HCT116 (cell line): ENCODE results near the gene LCMT1. TPM values are rescaled to one million over a fixed set of nuclear protein-coding genes. Genes with fewer than 3 reads are reported as not detected.

ENCODE experiments used
- ATAC-seq: fragments of 200-7000 bp; cut with Tn5 transposase; 2 replicates; pipeline ENCODE4 v1.9.1; 2020; ENCODE audit warnings: mild to moderate bottlenecking, moderate library complexity
- BruUV-seq: library from RNA; stranded (reverse); fragments of 400-500 nt; replicated peaks from 2 replicates; lab custom pipeline; 2021; lab: Mats Ljungman, UMichigan
- CTCF ChIA-PET: fragments of 300-600 bp; sonication (Branson Sonifier 250); formaldehyde crosslinking; loops from one replicate; lab custom pipeline; 2021; ENCODE audit warnings: antibody characterized with exemption; lab: Charles Lee
- POLR2A ChIA-PET: fragments of 300-600, 350-600 bp; sonication (Branson Sonifier 250); formaldehyde crosslinking; loops from one replicate; lab custom pipeline; 2021; ENCODE audit warnings: antibody characterized with exemption; lab: Charles Lee
- RAD21 ChIA-PET, 2 experiments: fragments of 300-600 bp; sonication (Branson Sonifier 250); formaldehyde crosslinking; loops; one replicate each; lab custom pipeline; 2023; ENCODE audit warnings: low total read pairs in 2 of 2; ENCODE audit not compliant: uncharacterized antibody in 2 of 2, unreplicated experiment in 2 of 2, low non-redundant PET in 1 of 2; lab: Charles Lee
- DNase-seq: peaks from one replicate; pipeline ENCODE4 v3.0.0-alpha.2; 2010; ENCODE audit warnings: low read depth, low spot score
- H2AFZ ChIP-seq: fragments of 200-600 bp; shearing (Covaris generic), sonication (generic); 2 replicates; pipeline ENCODE4 v1.6.1; 2017; ENCODE audit warnings: low read depth, mixed run types, mixed read lengths, antibody characterized with exemption, low read length; ENCODE audit not compliant: poor library complexity, severe bottlenecking
- H3K27ac ChIP-seq: 2 replicates; pipeline ENCODE4 v1.5.1; 2012; ENCODE audit warnings: low read depth, low read length
- H3K27me3 ChIP-seq: fragments of 200-600 bp; sonication (generic); 2 replicates; pipeline ENCODE4 v1.6.1; 2016; ENCODE audit warnings: mixed run types, low read length, mixed read lengths; ENCODE audit not compliant: insufficient read depth
- H3K36me3 ChIP-seq, 2 experiments: fragments of 200-500 bp in 1 of 2; fragments of 200-600 bp in 1 of 2; sonication (Bioruptor generic) in 1 of 2; sonication (generic) in 1 of 2; 2 replicates each; pipeline versions ENCODE4 v1.5.1 to v1.6.1; 2014 to 2016; ENCODE audit warnings: low read length in 2 of 2, inconsistent platforms in 1 of 2, mixed read lengths in 1 of 2, mixed run types in 1 of 2; ENCODE audit not compliant: insufficient read depth in 2 of 2, control insufficient read depth in 1 of 2
- H3K4me1 ChIP-seq, 2 experiments: fragments of 200-600 bp in 1 of 2; sonication (generic) in 1 of 2; 2 replicates each; pipeline versions ENCODE4 v1.5.1 to v1.6.1; 2012 to 2017; ENCODE audit warnings: low read length in 2 of 2, inconsistent platforms in 1 of 2, mild to moderate bottlenecking in 1 of 2, mixed read lengths in 1 of 2, mixed run types in 1 of 2, moderate library complexity in 1 of 2; ENCODE audit not compliant: insufficient read depth in 2 of 2, control insufficient read depth in 1 of 2
- H3K4me2 ChIP-seq: fragments of 200-600 bp; sonication (generic); 2 replicates; pipeline ENCODE4 v1.6.1; 2017; ENCODE audit warnings: mixed run types, low read length, mixed read lengths
- H3K4me3 ChIP-seq, 2 experiments: fragments of 200-600 bp in 1 of 2; sonication (generic) in 1 of 2; replicated peaks in 1 of 2; 2 replicates each; pipeline ENCODE4 v1.5.1; 2011 to 2016; ENCODE audit warnings: low read length in 2 of 2, control low read depth in 1 of 2, low read depth in 1 of 2, mild to moderate bottlenecking in 1 of 2, mixed read lengths in 1 of 2, mixed run types in 1 of 2
- H3K79me2 ChIP-seq: fragments of 200-600 bp; sonication (generic); 2 replicates; pipeline ENCODE4 v1.6.1; 2017; ENCODE audit warnings: mild to moderate bottlenecking, mixed run types, low read length, moderate library complexity, mixed read lengths; ENCODE audit not compliant: insufficient read depth
- H3K9ac ChIP-seq: fragments of 200-600 bp; sonication (generic); 2 replicates; pipeline ENCODE4 v1.6.1; 2016; ENCODE audit warnings: low read length, mixed read lengths
- H3K9me2 ChIP-seq: fragments of 200-600 bp; sonication (generic), shearing (Covaris generic); 2 replicates; pipeline ENCODE4 v1.6.1; 2017; ENCODE audit warnings: mixed run types, mild to moderate bottlenecking, moderate library complexity; ENCODE audit not compliant: insufficient read depth
- H3K9me3 ChIP-seq, 2 experiments: fragments of 200-500 bp in 1 of 2; fragments of 200-600 bp in 1 of 2; sonication (Bioruptor generic) in 1 of 2; sonication (generic) in 1 of 2; 2 replicates each; pipeline ENCODE4 v1.6.1; 2014 to 2017; ENCODE audit warnings: low read length in 2 of 2, mixed read lengths in 2 of 2, inconsistent platforms in 1 of 2, low read depth in 1 of 2, mild to moderate bottlenecking in 1 of 2, mixed run types in 1 of 2, moderate library complexity in 1 of 2; ENCODE audit not compliant: control insufficient read depth in 1 of 2, insufficient read depth in 1 of 2
- H4K20me1 ChIP-seq: fragments of 200-600 bp; sonication (generic), shearing (Covaris generic); 2 replicates; pipeline ENCODE4 v1.6.1; 2017; ENCODE audit warnings: mixed run types, mild to moderate bottlenecking, moderate library complexity; ENCODE audit not compliant: insufficient read depth
- CBX3 ChIP-seq: IDR thresholded peaks from 2 replicates; pipeline ENCODE4 v1.6.1; 2012; ENCODE audit warnings: low read depth
- CEBPB ChIP-seq: IDR thresholded peaks from 2 replicates; pipeline ENCODE4 v1.6.1; 2012; ENCODE audit warnings: low read depth
- EGR1 ChIP-seq: IDR thresholded peaks from 2 replicates; pipeline ENCODE4 v1.6.1; 2012; ENCODE audit warnings: low read depth
- POLR2A ChIP-seq: IDR thresholded peaks from 2 replicates; pipeline ENCODE4 v1.7.0; 2011; ENCODE audit warnings: borderline replicate concordance; ENCODE audit not compliant: insufficient read depth, insufficient read length; ENCODE audit errors: extremely low read depth
- REST ChIP-seq: IDR thresholded peaks from 2 replicates; pipeline ENCODE4 v1.6.1; 2012; ENCODE audit warnings: low read depth
- SIN3A ChIP-seq: IDR thresholded peaks from 2 replicates; pipeline ENCODE4 v1.6.1; 2012; ENCODE audit warnings: low read depth
- SP1 ChIP-seq: IDR thresholded peaks from 2 replicates; pipeline ENCODE4 v1.6.1; 2012; ENCODE audit warnings: low read depth
- SRF ChIP-seq: IDR thresholded peaks from 2 replicates; pipeline ENCODE4 v1.6.1; 2012; ENCODE audit warnings: low read depth
- ZFX ChIP-seq: fragments of 450-650 bp; IDR thresholded peaks from 2 replicates; pipeline ENCODE4 v1.6.1; 2017
- intact Hi-C: fragments of 100-400 bp; cut with micrococcal nuclease; formaldehyde crosslinking; loops from 2 replicates; pipeline ENCODE4 v1.10.0; 2022
- total RNA-seq: library from RNA; stranded (reverse); gene quantifications from one replicate; pipeline ENCODE4 v1.2.1, GENCODE V29; 2021; ENCODE audit not compliant: unreplicated experiment

LCMT1 gene
- total RNA-seq, 1 experiment from 2014 or later: 52.4 TPM

GRCh38 chr16:25177512-25177830 lies 65.9 kb downstream of the LCMT1 start:
- no peak overlapping the region for H3K4me3 ChIP-seq
- no peaks in the 10 kb centered on the region for H3K9me2 ChIP-seq
- ChIA-PET CTCF (no interaction called here), POLR2A (no interaction called here), RAD21 (no interaction called here)
- H3K79me2 ChIP-seq: no peaks in the 10 kb centered on the region
- no peak for ATAC-seq
- peaks cover 0 to 3% of the 10 kb centered on the region in 2 experiments; a peak in 1 of 4 replicates for H3K36me3 ChIP-seq
- no peaks in the 10 kb centered on the region for H3K4me1 ChIP-seq
- intact Hi-C loops: no loop called here
- H3K9ac ChIP-seq: no peak overlapping the region
- H3K27ac ChIP-seq: no peak overlapping the region
- no peaks in the 10 kb centered on the region for H3K27me3 ChIP-seq
- H4K20me1 ChIP-seq: no peaks in the 10 kb centered on the region
- BruUV-seq: no TSS peak
- H3K4me2 ChIP-seq: no peak overlapping the region
- TF ChIP-seq REST (no peak), EGR1 (no peak), ZFX (no peak), SRF (no peak), CEBPB (no peak), POLR2A (no peak), CBX3 (no peak), SIN3A (no peak), SP1 (no peak)
- H3K9me3 ChIP-seq: no peaks in the 10 kb centered on the region
- DNase-seq: no peak
- H2AFZ ChIP-seq: no peak overlapping the region
